Measurements from ENCODE around the gene GIMD1.

The GIMD1 gene

DNA sequence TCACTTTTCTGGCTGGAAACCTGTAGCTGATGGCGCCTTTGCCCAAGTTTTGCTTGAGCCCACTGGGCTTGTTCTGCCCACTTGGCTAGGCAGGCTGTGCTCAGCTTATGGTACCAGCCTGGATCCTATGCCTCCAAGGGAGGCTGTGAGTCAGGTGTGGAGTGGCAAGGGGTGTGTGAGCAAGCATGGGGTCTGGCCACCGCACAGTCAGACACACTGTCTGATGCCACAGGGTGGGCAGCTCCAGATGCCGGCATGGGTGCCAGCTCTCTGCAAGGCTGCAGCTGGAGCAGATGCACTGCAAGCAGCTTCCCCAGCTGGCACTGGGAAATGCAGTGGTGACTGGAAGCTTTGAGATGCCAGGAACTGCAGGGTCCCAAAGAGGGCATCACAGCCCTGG, 16.3 kb upstream of the GIMD1 start:
- Histone ChIP-seq H3K9ac (ENCODE audit: low read depth, low read length, poor library complexity, severe bottlenecking) (no peak overlapping the region), H2AFZ (ENCODE audit: low read length) (no peak overlapping the region), H3K9me2 (replicated peaks; ENCODE audit: low read depth, low read length) (no peaks in the 10 kb centered on the region), H3K79me2 (ENCODE audit: insufficient read depth, low read length) (no peaks in the 10 kb centered on the region), H3K4me3 (ENCODE audit: low read length, poor library complexity, severe bottlenecking) (no peak overlapping the region), H3F3A (ENCODE audit: low read depth) (no peaks in the 10 kb centered on the region), H3K9me3 (ENCODE audit: insufficient read depth, low read depth, low read length) (0 out of 2 replicates have a peak, but pooled peaks cover 2% of the 10 kb centered on the region), H4K20me1 (ENCODE audit: insufficient read depth, low read length, poor library complexity, severe bottlenecking) (no peaks in the 10 kb centered on the region), H3K4me1 (ENCODE audit: insufficient read depth, low read length, poor library complexity, severe bottlenecking) (no peaks in the 10 kb centered on the region), H3K36me3 (ENCODE audit: insufficient read depth, low read length) (no peaks in the 10 kb centered on the region), H3K4me2 (ENCODE audit: low read depth, low read length, poor library complexity, severe bottlenecking) (no peak overlapping the region), H3K27me3 (ENCODE audit: insufficient read depth, low read length, poor library complexity, severe bottlenecking) (no peaks in the 10 kb centered on the region)
- TF ChIP-seq CTCF (conservative IDR thresholded peaks at IDR 0.05; ENCODE audit: low read length) (no peak), EZH2phosphoT487 (IDR thresholded peaks at IDR 0.05; ENCODE audit: borderline replicate concordance) (no peak)

GRCh38 chr4:106380179-106380578, 11.6 kb upstream of the GIMD1 start:
- H3K9ac ChIP-seq (ENCODE audit: low read depth, low read length, poor library complexity, severe bottlenecking): no peak overlapping the region
- no peaks in the 10 kb centered on the region for H3K36me3 ChIP-seq (ENCODE audit: insufficient read depth, low read length)
- H3K4me3 ChIP-seq (ENCODE audit: low read length, poor library complexity, severe bottlenecking): no peak overlapping the region
- no peaks in the 10 kb centered on the region for H3K27me3 ChIP-seq (ENCODE audit: insufficient read depth, low read length, poor library complexity, severe bottlenecking)
- H4K20me1 ChIP-seq (ENCODE audit: insufficient read depth, low read length, poor library complexity, severe bottlenecking): no peaks in the 10 kb centered on the region
- no peaks in the 10 kb centered on the region for H3F3A ChIP-seq (ENCODE audit: low read depth)
- no peak overlapping the region for H2AFZ ChIP-seq (ENCODE audit: low read length)
- H3K4me1 ChIP-seq (ENCODE audit: insufficient read depth, low read length, poor library complexity, severe bottlenecking): no peaks in the 10 kb centered on the region
- no peaks in the 10 kb centered on the region for H3K9me2 ChIP-seq (replicated peaks; ENCODE audit: low read depth, low read length)
- TF ChIP-seq EZH2phosphoT487 (IDR thresholded peaks at IDR 0.05; ENCODE audit: borderline replicate concordance) (no peak), CTCF (conservative IDR thresholded peaks at IDR 0.05; ENCODE audit: low read length) (no peak)
- 0 out of 2 replicates have a peak, but pooled peaks cover 2% of the 10 kb centered on the region for H3K9me3 ChIP-seq (ENCODE audit: insufficient read depth, low read depth, low read length)
- no peaks in the 10 kb centered on the region for H3K79me2 ChIP-seq (ENCODE audit: insufficient read depth, low read length)
- no peak overlapping the region for H3K4me2 ChIP-seq (ENCODE audit: low read depth, low read length, poor library complexity, severe bottlenecking)

GRCh38 chr4:106373026-106373425, 4.4 kb upstream of the GIMD1 start:
- Histone ChIP-seq H3K4me1 (ENCODE audit: insufficient read depth, low read length, poor library complexity, severe bottlenecking) (peaks cover 3% of the 10 kb centered on the region), H3K27me3 (ENCODE audit: insufficient read depth, low read length, poor library complexity, severe bottlenecking) (no peaks in the 10 kb centered on the region), H2AFZ (ENCODE audit: low read length) (no peak overlapping the region), H3K36me3 (ENCODE audit: insufficient read depth, low read length) (no peaks in the 10 kb centered on the region), H3K9me2 (replicated peaks; ENCODE audit: low read depth, low read length) (no peaks in the 10 kb centered on the region), H3K79me2 (ENCODE audit: insufficient read depth, low read length) (no peaks in the 10 kb centered on the region), H3K4me3 (ENCODE audit: low read length, poor library complexity, severe bottlenecking) (no peak overlapping the region), H3K4me2 (ENCODE audit: low read depth, low read length, poor library complexity, severe bottlenecking) (no peak overlapping the region), H3F3A (ENCODE audit: low read depth) (no peaks in the 10 kb centered on the region), H3K9me3 (ENCODE audit: insufficient read depth, low read depth, low read length) (no peaks in the 10 kb centered on the region), H3K9ac (ENCODE audit: low read depth, low read length, poor library complexity, severe bottlenecking) (no peak overlapping the region), H4K20me1 (ENCODE audit: insufficient read depth, low read length, poor library complexity, severe bottlenecking) (no peaks in the 10 kb centered on the region)
- no peak for TF ChIP-seq EZH2phosphoT487 (IDR thresholded peaks at IDR 0.05; ENCODE audit: borderline replicate concordance)

- no peaks in the 10 kb centered on the region for H3K79me2 ChIP-seq (ENCODE audit: insufficient read depth, low read length)
- no peak overlapping the region for H3K4me2 ChIP-seq (ENCODE audit: low read depth, low read length, poor library complexity, severe bottlenecking)
- no peaks in the 10 kb centered on the region for H3F3A ChIP-seq (ENCODE audit: low read depth)
- no peak overlapping the region for H3K4me3 ChIP-seq (ENCODE audit: low read length, poor library complexity, severe bottlenecking)
- H4K20me1 ChIP-seq (ENCODE audit: insufficient read depth, low read length, poor library complexity, severe bottlenecking): no peaks in the 10 kb centered on the region
- H3K9ac ChIP-seq (ENCODE audit: low read depth, low read length, poor library complexity, severe bottlenecking): no peak overlapping the region
- TF ChIP-seq EZH2phosphoT487 (IDR thresholded peaks at IDR 0.05; ENCODE audit: borderline replicate concordance) (no peak), CTCF (conservative IDR thresholded peaks at IDR 0.05; ENCODE audit: low read length) (no peak)
- no peaks in the 10 kb centered on the region for H3K36me3 ChIP-seq (ENCODE audit: insufficient read depth, low read length)
- H3K4me1 ChIP-seq (ENCODE audit: insufficient read depth, low read length, poor library complexity, severe bottlenecking): peaks cover 3% of the 10 kb centered on the region
- H3K9me2 ChIP-seq (replicated peaks; ENCODE audit: low read depth, low read length): no peaks in the 10 kb centered on the region
- H2AFZ ChIP-seq (ENCODE audit: low read length): no peak overlapping the region
- H3K27me3 ChIP-seq (ENCODE audit: insufficient read depth, low read length, poor library complexity, severe bottlenecking): no peaks in the 10 kb centered on the region
- no peaks in the 10 kb centered on the region for H3K9me3 ChIP-seq (ENCODE audit: insufficient read depth, low read depth, low read length)
These were observed 2.6 kb upstream of the GIMD1 start for GRCh38 chr4:106371161-106371560.
